K562 (cell line): ENCODE data around the gene MRGPRF. TPM values are rescaled to one million over a fixed set of nuclear protein-coding genes. Genes with fewer than 3 reads are reported as not detected.
A peak's percentile ranks its signal among the peaks of the same experiment; 100 is the strongest.

Experiments used
- ATAC-seq: fragments of 200-7000 bp; cut with Tn5 transposase; 3 replicates; pipeline ENCODE4 v1.9.1; 2020; ENCODE audit warnings: moderate library complexity
- BruUV-seq: library from RNA; stranded (reverse); fragments of 400-500 nt; replicated peaks from 2 replicates; lab custom pipeline; 2021; lab: Mats Ljungman, UMichigan
- CTCF ChIA-PET: fragments of 300-600 bp; formaldehyde crosslinking; extraction: SDS; loops from one replicate; lab custom pipeline; 2021; ENCODE audit warnings: low intra/inter-chr PET ratio; lab: Yijun Ruan, JAX
- POLR2A ChIA-PET: fragments of 300-600, 350-650 bp; sonication (Branson Sonifier 250); formaldehyde crosslinking; extraction: SDS; loops from one replicate; lab custom pipeline; 2021; ENCODE audit warnings: antibody characterized with exemption, inconsistent platforms; lab: Yijun Ruan, JAX
- DNase-seq, 4 experiments: peaks; one replicate each; pipeline versions ENCODE4 v3.0.0 to v3.0.0-alpha.2; 2011 to 2018; ENCODE audit warnings: low spot score in 3 of 4, mixed read lengths in 3 of 4; ENCODE audit errors: extremely low read depth in 1 of 4
- FAIRE-seq: peaks from 2 replicates; lab custom pipeline; 2011; peaks lifted over from hg19 to GRCh38; lab: Jason Lieb, UNC
- H2AFZ ChIP-seq: 2 replicates; pipeline ENCODE4 v1.6.0; 2011; ENCODE audit warnings: low read depth, low read length, control low read depth, inconsistent platforms
- H3K27ac ChIP-seq: fragments of 200-600 bp; 3 replicates; pipeline ENCODE4 v1.8.0; 2011; ENCODE audit warnings: low read depth, mild to moderate bottlenecking, control low read depth, inconsistent platforms, low read length, moderate library complexity, mixed read lengths; ENCODE audit errors: extremely low read depth
- H3K27me3 ChIP-seq, 2 experiments: fragments of 300-600 bp in 1 of 2; 2 replicates in 1 of 2; 3 replicates in 1 of 2; pipeline versions ENCODE4 v1.6.0 to v1.8.0; 2011; ENCODE audit warnings: inconsistent platforms in 2 of 2, low read length in 2 of 2, mild to moderate bottlenecking in 1 of 2, mixed read lengths in 1 of 2, moderate library complexity in 1 of 2; ENCODE audit not compliant: control insufficient read depth in 2 of 2, insufficient read depth in 2 of 2
- H3K36me3 ChIP-seq: fragments of 300-600 bp; 3 replicates; pipeline ENCODE4 v1.8.0; 2011; ENCODE audit warnings: mild to moderate bottlenecking, low read length, inconsistent platforms; ENCODE audit not compliant: control insufficient read depth, insufficient read depth
- H3K4me1 ChIP-seq, 2 experiments: fragments of 200-600 bp in 1 of 2; replicated peaks in 1 of 2; 2 replicates in 1 of 2; 3 replicates in 1 of 2; pipeline versions ENCODE4 v1.5.1 to v1.8.0; 2011; ENCODE audit warnings: inconsistent platforms in 2 of 2, low read length in 2 of 2, mild to moderate bottlenecking in 1 of 2, mixed read lengths in 1 of 2, moderate library complexity in 1 of 2; ENCODE audit not compliant: control insufficient read depth in 2 of 2, insufficient read depth in 2 of 2
- H3K4me2 ChIP-seq: 2 replicates; pipeline ENCODE4 v1.6.1; 2011; ENCODE audit warnings: low read length, control low read depth, inconsistent platforms, mixed read lengths; ENCODE audit not compliant: insufficient read depth
- H3K4me3 ChIP-seq: fragments of 200-600 bp; sonication (generic), shearing (Covaris generic); 2 replicates; pipeline ENCODE4 v1.5.1; 2016; ENCODE audit warnings: control low read depth, inconsistent platforms
- H3K79me2 ChIP-seq: fragments of 200-600 bp; 3 replicates; pipeline ENCODE4 v1.8.0; 2011; ENCODE audit warnings: low read length, inconsistent platforms; ENCODE audit not compliant: control insufficient read depth, insufficient read depth
- H3K9ac ChIP-seq, 2 experiments: 2 replicates each; pipeline versions ENCODE4 v1.6.0 to v1.6.1; 2011; ENCODE audit warnings: low read depth in 2 of 2, low read length in 2 of 2, control low read depth in 1 of 2, inconsistent platforms in 1 of 2, mild to moderate bottlenecking in 1 of 2, mixed read lengths in 1 of 2; ENCODE audit not compliant: insufficient read depth in 1 of 2
- H3K9me1 ChIP-seq: one replicate; pipeline ENCODE4 v1.6.0; 2011; ENCODE audit warnings: inconsistent platforms, mild to moderate bottlenecking, low read length, moderate library complexity; ENCODE audit not compliant: control insufficient read depth, insufficient read depth
- H3K9me3 ChIP-seq: replicated peaks from 2 replicates; pipeline ENCODE4 v1.5.1; 2011; ENCODE audit warnings: low read depth, low read length, inconsistent platforms; ENCODE audit not compliant: control insufficient read depth, insufficient read depth
- H4K20me1 ChIP-seq: replicated peaks from 2 replicates; pipeline ENCODE4 v1.6.1; 2011; ENCODE audit warnings: low read length, inconsistent platforms, mixed read lengths; ENCODE audit not compliant: control insufficient read depth, insufficient read depth
- CCAR2 ChIP-seq: fragments of 200-400 bp; formaldehyde crosslinking; IDR thresholded peaks from 2 replicates; pipeline ENCODE4 v1.6.1; 2017; ENCODE audit warnings: mild to moderate bottlenecking, low read depth, low read length
- WGBS: fragments of 100-300 bp; shearing (Covaris generic); methylation state at CpG from one replicate; pipeline ENCODE4 v1.1.6; 2016; ENCODE audit warnings: low coverage, mixed read lengths; ENCODE audit not compliant: insufficient coverage; ENCODE audit errors: missing lambda C conversion rate; 5-methylcytosine and 5-hydroxymethylcytosine counted together
- in situ Hi-C: fragments of 300-500 bp; cut with MboI; formaldehyde crosslinking; loops from 4 replicates; pipeline ENCODE4 v1.15.0; 2018; ENCODE audit warnings: inconsistent platforms, mixed read lengths
- intact Hi-C: fragments of 100-400 bp; cut with micrococcal nuclease; formaldehyde crosslinking; loops from 2 replicates; pipeline ENCODE4 v1.14.2; 2022
- polyA plus RNA-seq, 8 experiments: library from polyadenylated mRNA; depleted of rRNA in 4 of 8; stranded (reverse) in 5 of 8; unstranded in 3 of 8; fragments of >200 nt; fragmentation: Nextera tagmentation in 2 of 8; fragmentation: Illumina TruSeq in 1 of 8; extraction: Ambion mirVana in 2 of 8; extraction: Trizol in 1 of 8; gene quantifications; 2 replicates each; pipeline versions ENCODE4 v1.2.1 to v1.2.3, GENCODE V29; 2011 to 2014; ENCODE audit warnings: inconsistent platforms in 1 of 8, missing spikeins in 1 of 8
- total RNA-seq, 7 experiments: library from RNA; depleted of rRNA in 6 of 7; stranded (reverse); fragments of >200 nt in 6 of 7; fragmentation: Illumina TruSeq in 2 of 7; extraction: Trizol in 2 of 7; gene quantifications; 2 replicates each; pipeline versions ENCODE4 v1.2.1 to v1.2.3, GENCODE V29; 2011 to 2021; ENCODE audit warnings: low replicate concordance in 1 of 7
- TF ChIP-seq, protein P1 (sequence below): fragments of 200-600 bp; sonication (generic); IDR thresholded peaks from one replicate; pipeline ENCODE4 v1.6.1; 2012; ENCODE audit warnings: mild to moderate bottlenecking, low read depth, low read length, inconsistent platforms

Gene MRGPRF
- total and polyA plus RNA-seq, 9 of the 15 experiments (the other 6 are each of a cell fraction or from before 2014, with no cell fraction given) = not detected

DNA sequence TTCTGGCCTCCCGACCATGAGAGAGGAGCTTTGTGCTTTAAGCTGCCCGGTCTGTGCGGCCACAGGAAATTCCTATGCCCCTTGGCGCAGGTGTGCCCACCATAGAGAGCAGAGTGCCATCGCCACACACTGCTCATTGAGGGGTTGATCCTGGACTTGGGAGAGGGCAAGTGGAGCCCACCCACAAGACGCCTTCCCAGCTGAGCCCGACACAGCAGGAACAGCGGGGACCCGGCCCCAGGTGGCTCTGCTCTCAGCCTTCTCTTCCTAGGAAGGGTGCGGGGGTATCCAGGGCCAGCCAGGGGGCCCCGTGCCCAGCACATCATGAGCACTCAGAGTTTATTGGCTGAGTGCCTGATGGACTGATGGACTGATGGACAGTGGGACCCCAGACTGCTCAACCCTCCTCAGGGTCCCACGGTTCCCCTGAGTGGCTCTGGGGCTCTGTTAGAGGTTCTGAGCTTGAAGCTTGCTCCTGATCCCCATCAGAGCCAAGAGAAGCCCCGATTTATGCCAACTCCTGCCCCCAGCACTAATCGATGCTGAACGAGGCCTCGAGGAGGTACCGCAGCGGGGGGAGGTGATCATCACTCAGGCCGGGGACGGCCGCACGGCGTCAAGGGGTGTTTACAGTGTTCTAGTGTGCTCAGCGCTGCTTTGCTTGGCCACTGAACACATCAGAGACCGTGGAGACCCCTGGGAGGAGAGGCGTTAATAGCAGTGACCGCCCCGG, 18.7 kb downstream of the MRGPRF start:
- Histone ChIP-seq H2AFZ (no peak overlapping the region), H3K9ac (0 out of 4 replicates have a peak overlapping the region, but pooled peaks of 1 of the 2 experiments have one; percentile 26), H3K9me1 (no peaks in the 10 kb centered on the region), H3K27ac (no peak overlapping the region), H3K79me2 (no peaks in the 10 kb centered on the region), H3K27me3 (peaks cover 45 to 85% of the 10 kb centered on the region in 2 experiments), H3K9me3 (no peaks in the 10 kb centered on the region), H4K20me1 (0 out of 2 replicates have a peak, but pooled peaks cover 4% of the 10 kb centered on the region), H3K4me1 (peaks cover 0 to 7% of the 10 kb centered on the region in 2 experiments; a peak in 3 of 5 replicates), H3K4me3 (no peak overlapping the region), H3K36me3 (no peaks in the 10 kb centered on the region), H3K4me2 (no peak overlapping the region)
- TF ChIP-seq, protein P1, sequence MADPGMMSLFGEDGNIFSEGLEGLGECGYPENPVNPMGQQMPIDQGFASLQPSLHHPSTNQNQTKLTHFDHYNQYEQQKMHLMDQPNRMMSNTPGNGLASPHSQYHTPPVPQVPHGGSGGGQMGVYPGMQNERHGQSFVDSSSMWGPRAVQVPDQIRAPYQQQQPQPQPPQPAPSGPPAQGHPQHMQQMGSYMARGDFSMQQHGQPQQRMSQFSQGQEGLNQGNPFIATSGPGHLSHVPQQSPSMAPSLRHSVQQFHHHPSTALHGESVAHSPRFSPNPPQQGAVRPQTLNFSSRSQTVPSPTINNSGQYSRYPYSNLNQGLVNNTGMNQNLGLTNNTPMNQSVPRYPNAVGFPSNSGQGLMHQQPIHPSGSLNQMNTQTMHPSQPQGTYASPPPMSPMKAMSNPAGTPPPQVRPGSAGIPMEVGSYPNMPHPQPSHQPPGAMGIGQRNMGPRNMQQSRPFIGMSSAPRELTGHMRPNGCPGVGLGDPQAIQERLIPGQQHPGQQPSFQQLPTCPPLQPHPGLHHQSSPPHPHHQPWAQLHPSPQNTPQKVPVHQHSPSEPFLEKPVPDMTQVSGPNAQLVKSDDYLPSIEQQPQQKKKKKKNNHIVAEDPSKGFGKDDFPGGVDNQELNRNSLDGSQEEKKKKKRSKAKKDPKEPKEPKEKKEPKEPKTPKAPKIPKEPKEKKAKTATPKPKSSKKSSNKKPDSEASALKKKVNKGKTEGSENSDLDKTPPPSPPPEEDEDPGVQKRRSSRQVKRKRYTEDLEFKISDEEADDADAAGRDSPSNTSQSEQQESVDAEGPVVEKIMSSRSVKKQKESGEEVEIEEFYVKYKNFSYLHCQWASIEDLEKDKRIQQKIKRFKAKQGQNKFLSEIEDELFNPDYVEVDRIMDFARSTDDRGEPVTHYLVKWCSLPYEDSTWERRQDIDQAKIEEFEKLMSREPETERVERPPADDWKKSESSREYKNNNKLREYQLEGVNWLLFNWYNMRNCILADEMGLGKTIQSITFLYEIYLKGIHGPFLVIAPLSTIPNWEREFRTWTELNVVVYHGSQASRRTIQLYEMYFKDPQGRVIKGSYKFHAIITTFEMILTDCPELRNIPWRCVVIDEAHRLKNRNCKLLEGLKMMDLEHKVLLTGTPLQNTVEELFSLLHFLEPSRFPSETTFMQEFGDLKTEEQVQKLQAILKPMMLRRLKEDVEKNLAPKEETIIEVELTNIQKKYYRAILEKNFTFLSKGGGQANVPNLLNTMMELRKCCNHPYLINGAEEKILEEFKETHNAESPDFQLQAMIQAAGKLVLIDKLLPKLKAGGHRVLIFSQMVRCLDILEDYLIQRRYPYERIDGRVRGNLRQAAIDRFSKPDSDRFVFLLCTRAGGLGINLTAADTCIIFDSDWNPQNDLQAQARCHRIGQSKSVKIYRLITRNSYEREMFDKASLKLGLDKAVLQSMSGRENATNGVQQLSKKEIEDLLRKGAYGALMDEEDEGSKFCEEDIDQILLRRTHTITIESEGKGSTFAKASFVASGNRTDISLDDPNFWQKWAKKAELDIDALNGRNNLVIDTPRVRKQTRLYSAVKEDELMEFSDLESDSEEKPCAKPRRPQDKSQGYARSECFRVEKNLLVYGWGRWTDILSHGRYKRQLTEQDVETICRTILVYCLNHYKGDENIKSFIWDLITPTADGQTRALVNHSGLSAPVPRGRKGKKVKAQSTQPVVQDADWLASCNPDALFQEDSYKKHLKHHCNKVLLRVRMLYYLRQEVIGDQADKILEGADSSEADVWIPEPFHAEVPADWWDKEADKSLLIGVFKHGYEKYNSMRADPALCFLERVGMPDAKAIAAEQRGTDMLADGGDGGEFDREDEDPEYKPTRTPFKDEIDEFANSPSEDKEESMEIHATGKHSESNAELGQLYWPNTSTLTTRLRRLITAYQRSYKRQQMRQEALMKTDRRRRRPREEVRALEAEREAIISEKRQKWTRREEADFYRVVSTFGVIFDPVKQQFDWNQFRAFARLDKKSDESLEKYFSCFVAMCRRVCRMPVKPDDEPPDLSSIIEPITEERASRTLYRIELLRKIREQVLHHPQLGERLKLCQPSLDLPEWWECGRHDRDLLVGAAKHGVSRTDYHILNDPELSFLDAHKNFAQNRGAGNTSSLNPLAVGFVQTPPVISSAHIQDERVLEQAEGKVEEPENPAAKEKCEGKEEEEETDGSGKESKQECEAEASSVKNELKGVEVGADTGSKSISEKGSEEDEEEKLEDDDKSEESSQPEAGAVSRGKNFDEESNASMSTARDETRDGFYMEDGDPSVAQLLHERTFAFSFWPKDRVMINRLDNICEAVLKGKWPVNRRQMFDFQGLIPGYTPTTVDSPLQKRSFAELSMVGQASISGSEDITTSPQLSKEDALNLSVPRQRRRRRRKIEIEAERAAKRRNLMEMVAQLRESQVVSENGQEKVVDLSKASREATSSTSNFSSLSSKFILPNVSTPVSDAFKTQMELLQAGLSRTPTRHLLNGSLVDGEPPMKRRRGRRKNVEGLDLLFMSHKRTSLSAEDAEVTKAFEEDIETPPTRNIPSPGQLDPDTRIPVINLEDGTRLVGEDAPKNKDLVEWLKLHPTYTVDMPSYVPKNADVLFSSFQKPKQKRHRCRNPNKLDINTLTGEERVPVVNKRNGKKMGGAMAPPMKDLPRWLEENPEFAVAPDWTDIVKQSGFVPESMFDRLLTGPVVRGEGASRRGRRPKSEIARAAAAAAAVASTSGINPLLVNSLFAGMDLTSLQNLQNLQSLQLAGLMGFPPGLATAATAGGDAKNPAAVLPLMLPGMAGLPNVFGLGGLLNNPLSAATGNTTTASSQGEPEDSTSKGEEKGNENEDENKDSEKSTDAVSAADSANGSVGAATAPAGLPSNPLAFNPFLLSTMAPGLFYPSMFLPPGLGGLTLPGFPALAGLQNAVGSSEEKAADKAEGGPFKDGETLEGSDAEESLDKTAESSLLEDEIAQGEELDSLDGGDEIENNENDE = no peak
- TF ChIP-seq CCAR2 = no peak
- POLR2A ChIA-PET = interaction anchor here (0.6 kb wide), 1 partner anchor 41 kb away, joined by 3 read pairs; no protein-coding TSS in a partner anchor
- ATAC-seq (peak; percentile 42; the same call in 1 of the 3 replicates), FAIRE-seq (no peak), DNase-seq (no peak)
- CTCF ChIA-PET = no interaction called here
- in situ Hi-C loops = no loop called here
- intact Hi-C loops = no loop called here
- WGBS = 5% methylated on average over 24 of the region's 28 CpGs
- BruUV-seq = no TSS peak
